RWPE2 (cell line): Measurements from ENCODE around the gene AGPAT4.

Experiments
- ATAC-seq: fragments of 200-7000 bp; cut with Tn5 transposase; 3 replicates; pipeline ENCODE4 v1.9.1; 2021; ENCODE audit warnings: low read depth
- DNase-seq: peaks from one replicate; pipeline ENCODE4 v3.0.0-alpha.2; 2020; ENCODE audit warnings: low spot score
- H3K27ac ChIP-seq: fragments of 450-650 bp; 2 replicates; pipeline ENCODE4 v1.5.1; 2017; ENCODE audit warnings: mild to moderate bottlenecking; ENCODE audit not compliant: poor library complexity, severe bottlenecking
- H3K27me3 ChIP-seq: fragments of 250-450 bp; sonication (Bioruptor Pico); 2 replicates; pipeline ENCODE4 v1.5.1; 2021; ENCODE audit warnings: mild to moderate bottlenecking, moderate library complexity; ENCODE audit not compliant: insufficient read depth, poor library complexity, severe bottlenecking
- H3K36me3 ChIP-seq: fragments of 250-450 bp; sonication (Bioruptor Pico); 2 replicates; pipeline ENCODE4 v1.5.1; 2020; ENCODE audit warnings: low read depth, mild to moderate bottlenecking, moderate library complexity
- H3K4me1 ChIP-seq: fragments of 250-450 bp; sonication (Bioruptor Pico); 2 replicates; pipeline ENCODE4 v1.5.1; 2021; ENCODE audit warnings: mild to moderate bottlenecking, moderate library complexity; ENCODE audit not compliant: insufficient read depth, poor library complexity, severe bottlenecking
- H3K4me3 ChIP-seq: fragments of 250-450 bp; sonication (Bioruptor Pico); 2 replicates; pipeline ENCODE4 v1.5.1; 2021; ENCODE audit warnings: mild to moderate bottlenecking, moderate library complexity; ENCODE audit not compliant: severe bottlenecking
- H3K9me3 ChIP-seq: fragments of 250-450 bp; sonication (Bioruptor Pico); 2 replicates; pipeline ENCODE4 v1.5.1; 2021; ENCODE audit warnings: mild to moderate bottlenecking, moderate library complexity; ENCODE audit not compliant: severe bottlenecking
- CTCF ChIP-seq: fragments of 450-650 bp; IDR thresholded peaks from one replicate; pipeline ENCODE4 v1.5.1; 2017; ENCODE audit warnings: mild to moderate bottlenecking, moderate library complexity; ENCODE audit not compliant: poor library complexity, severe bottlenecking

Gene AGPAT4

GRCh38 chr6:161101517-161101916, 172.3 kb downstream of the AGPAT4 start:
- ATAC-seq: no peak
- Histone ChIP-seq H3K9me3 (no peaks in the 10 kb centered on the region), H3K4me3 (no peak overlapping the region), H3K36me3 (peaks cover 89% of the 10 kb centered on the region), H3K27ac (no peak overlapping the region), H3K27me3 (no peaks in the 10 kb centered on the region), H3K4me1 (peaks cover 8% of the 10 kb centered on the region)
- DNase-seq: no peak
- TF ChIP-seq CTCF: peak; percentile 15

- TF ChIP-seq CTCF: no peak
- ATAC-seq (no peak), DNase-seq (no peak)
- H3K27me3 ChIP-seq: no peaks in the 10 kb centered on the region
- H3K9me3 ChIP-seq: no peaks in the 10 kb centered on the region
- peaks cover 89% of the 10 kb centered on the region for H3K36me3 ChIP-seq
- no peak overlapping the region for H3K4me3 ChIP-seq
- no peak overlapping the region for H3K27ac ChIP-seq
- H3K4me1 ChIP-seq: peaks cover 5% of the 10 kb centered on the region
Measured at GRCh38 chr6:161100072-161100471, 173.8 kb downstream of the AGPAT4 start.

- H3K27ac ChIP-seq: no peak overlapping the region
- H3K4me1 ChIP-seq: peaks cover 25% of the 10 kb centered on the region
- no peak overlapping the region for H3K4me3 ChIP-seq
- ATAC-seq: no peak
- no peaks in the 10 kb centered on the region for H3K27me3 ChIP-seq
- TF ChIP-seq CTCF: no peak
- H3K9me3 ChIP-seq: no peaks in the 10 kb centered on the region
- H3K36me3 ChIP-seq: peaks cover 96% of the 10 kb centered on the region
- DNase-seq: no peak
Measured at GRCh38 chr6:161095916-161096315, 177.9 kb downstream of the AGPAT4 start.

- no peak overlapping the region for H3K4me3 ChIP-seq
- peaks cover 91% of the 10 kb centered on the region for H3K36me3 ChIP-seq
- TF ChIP-seq CTCF: no peak
- DNase-seq (no peak), ATAC-seq (peak; percentile 37; the same call in 2 of the 3 replicates)
- no peak overlapping the region for H3K27ac ChIP-seq
- no peaks in the 10 kb centered on the region for H3K9me3 ChIP-seq
- no peaks in the 10 kb centered on the region for H3K27me3 ChIP-seq
- peaks cover 25% of the 10 kb centered on the region for H3K4me1 ChIP-seq
Measured at GRCh38 chr6:161094955-161095354, 178.9 kb downstream of the AGPAT4 start.

GRCh38 chr6:161091972-161092701, 181.7 kb downstream of the AGPAT4 start:
- ATAC-seq (peak; percentile 88), DNase-seq (no peak)
- Histone ChIP-seq H3K4me1 (peaks cover 25% of the 10 kb centered on the region), H3K27me3 (no peaks in the 10 kb centered on the region), H3K27ac (peak overlapping the region; percentile 78), H3K4me3 (no peak overlapping the region), H3K36me3 (peaks cover 89% of the 10 kb centered on the region), H3K9me3 (no peaks in the 10 kb centered on the region)
- TF ChIP-seq CTCF: no peak
